KMS-11 (cell line): ENCODE data around the gene KCND3.

Experiments
- H2AFZ ChIP-seq: fragments of 200-600 bp; sonication (generic); 2 replicates; pipeline ENCODE4 v1.6.1; 2016; ENCODE audit warnings: antibody characterized with exemption, mixed run types, low read depth
- H3K27ac ChIP-seq: fragments of 200-600 bp; sonication (generic); 2 replicates; pipeline ENCODE4 v1.6.1; 2016; ENCODE audit warnings: mild to moderate bottlenecking, mixed run types
- H3K27me3 ChIP-seq: fragments of 200-600 bp; sonication (generic); 2 replicates; pipeline ENCODE4 v1.6.1; 2017; ENCODE audit warnings: mild to moderate bottlenecking, low read depth, mixed run types, moderate library complexity; ENCODE audit not compliant: insufficient read depth
- H3K36me3 ChIP-seq: fragments of 200-600 bp; sonication (generic); 2 replicates; pipeline ENCODE4 v1.6.1; 2017; ENCODE audit warnings: mild to moderate bottlenecking, mixed run types; ENCODE audit not compliant: insufficient read depth
- H3K4me1 ChIP-seq: fragments of 200-600 bp; sonication (generic); 2 replicates; pipeline ENCODE4 v1.6.1; 2016; ENCODE audit warnings: mild to moderate bottlenecking, low read depth, mixed run types; ENCODE audit not compliant: poor library complexity, severe bottlenecking
- H3K4me2 ChIP-seq: fragments of 200-600 bp; sonication (generic); 2 replicates; pipeline ENCODE4 v1.7.0; 2016; ENCODE audit warnings: mild to moderate bottlenecking, mixed run types
- H3K4me3 ChIP-seq: fragments of 200-600 bp; sonication (generic); IDR thresholded peaks from 2 replicates; pipeline ENCODE4 v1.6.1; 2017; ENCODE audit warnings: low read depth, low read length, mixed read lengths; ENCODE audit not compliant: insufficient read depth
- H3K79me2 ChIP-seq: fragments of 200-600 bp; sonication (generic); 2 replicates; pipeline ENCODE4 v1.6.1; 2016; ENCODE audit warnings: low read depth, mixed run types; ENCODE audit not compliant: insufficient read depth
- H3K9ac ChIP-seq: fragments of 200-600 bp; sonication (generic); 2 replicates; pipeline ENCODE4 v1.6.1; 2016; ENCODE audit warnings: mild to moderate bottlenecking, mixed run types
- H4K20me1 ChIP-seq: fragments of 200-600 bp; sonication (generic); 2 replicates; pipeline ENCODE4 v1.6.1; 2016; ENCODE audit warnings: mild to moderate bottlenecking, mixed run types; ENCODE audit not compliant: insufficient read depth
- TF ChIP-seq, protein P1 (sequence below): fragments of 200-600 bp; sonication (generic); conservative IDR thresholded peaks from 2 replicates; pipeline ENCODE4 v1.6.1; 2017; ENCODE audit warnings: low read depth, mild to moderate bottlenecking, antibody characterized with exemption, low read length, moderate library complexity, mixed read lengths

Gene KCND3

DNA sequence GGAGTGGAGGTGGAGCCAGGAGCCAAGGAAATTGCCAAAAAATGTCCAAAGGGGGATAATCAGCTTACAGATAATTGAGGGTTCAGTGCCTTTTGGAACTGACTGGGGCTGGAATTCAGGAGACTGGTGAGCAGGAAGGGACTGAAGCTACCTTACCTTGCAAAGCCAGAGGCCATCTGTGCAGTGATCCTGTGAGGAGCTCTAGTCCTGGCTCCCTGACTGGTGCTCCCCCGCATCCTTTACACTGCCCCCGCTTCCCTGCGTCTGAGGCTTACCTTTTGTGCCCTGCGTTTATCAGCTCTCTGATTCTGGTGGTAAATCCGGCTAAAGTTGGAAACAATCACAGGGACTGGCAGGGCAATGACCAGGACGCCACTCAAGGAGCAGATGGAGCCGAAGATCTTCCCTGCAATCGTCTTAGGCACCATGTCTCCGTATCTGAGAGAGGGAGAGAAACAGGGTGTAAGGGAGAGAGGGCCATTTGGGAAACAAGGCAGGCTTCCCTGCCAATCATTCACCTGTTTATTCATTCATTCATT, 202.7 kb downstream of the KCND3 start:
- TF ChIP-seq, protein P1, sequence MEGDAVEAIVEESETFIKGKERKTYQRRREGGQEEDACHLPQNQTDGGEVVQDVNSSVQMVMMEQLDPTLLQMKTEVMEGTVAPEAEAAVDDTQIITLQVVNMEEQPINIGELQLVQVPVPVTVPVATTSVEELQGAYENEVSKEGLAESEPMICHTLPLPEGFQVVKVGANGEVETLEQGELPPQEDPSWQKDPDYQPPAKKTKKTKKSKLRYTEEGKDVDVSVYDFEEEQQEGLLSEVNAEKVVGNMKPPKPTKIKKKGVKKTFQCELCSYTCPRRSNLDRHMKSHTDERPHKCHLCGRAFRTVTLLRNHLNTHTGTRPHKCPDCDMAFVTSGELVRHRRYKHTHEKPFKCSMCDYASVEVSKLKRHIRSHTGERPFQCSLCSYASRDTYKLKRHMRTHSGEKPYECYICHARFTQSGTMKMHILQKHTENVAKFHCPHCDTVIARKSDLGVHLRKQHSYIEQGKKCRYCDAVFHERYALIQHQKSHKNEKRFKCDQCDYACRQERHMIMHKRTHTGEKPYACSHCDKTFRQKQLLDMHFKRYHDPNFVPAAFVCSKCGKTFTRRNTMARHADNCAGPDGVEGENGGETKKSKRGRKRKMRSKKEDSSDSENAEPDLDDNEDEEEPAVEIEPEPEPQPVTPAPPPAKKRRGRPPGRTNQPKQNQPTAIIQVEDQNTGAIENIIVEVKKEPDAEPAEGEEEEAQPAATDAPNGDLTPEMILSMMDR, result no peak
- Histone ChIP-seq H3K27me3 (no peaks in the 10 kb centered on the region), H2AFZ (no peak overlapping the region), H3K36me3 (no peaks in the 10 kb centered on the region), H3K4me3 (no peak overlapping the region), H3K27ac (no peak overlapping the region), H4K20me1 (no peaks in the 10 kb centered on the region), H3K9ac (no peak overlapping the region), H3K79me2 (no peaks in the 10 kb centered on the region), H3K4me2 (no peak overlapping the region), H3K4me1 (no peaks in the 10 kb centered on the region)

DNA sequence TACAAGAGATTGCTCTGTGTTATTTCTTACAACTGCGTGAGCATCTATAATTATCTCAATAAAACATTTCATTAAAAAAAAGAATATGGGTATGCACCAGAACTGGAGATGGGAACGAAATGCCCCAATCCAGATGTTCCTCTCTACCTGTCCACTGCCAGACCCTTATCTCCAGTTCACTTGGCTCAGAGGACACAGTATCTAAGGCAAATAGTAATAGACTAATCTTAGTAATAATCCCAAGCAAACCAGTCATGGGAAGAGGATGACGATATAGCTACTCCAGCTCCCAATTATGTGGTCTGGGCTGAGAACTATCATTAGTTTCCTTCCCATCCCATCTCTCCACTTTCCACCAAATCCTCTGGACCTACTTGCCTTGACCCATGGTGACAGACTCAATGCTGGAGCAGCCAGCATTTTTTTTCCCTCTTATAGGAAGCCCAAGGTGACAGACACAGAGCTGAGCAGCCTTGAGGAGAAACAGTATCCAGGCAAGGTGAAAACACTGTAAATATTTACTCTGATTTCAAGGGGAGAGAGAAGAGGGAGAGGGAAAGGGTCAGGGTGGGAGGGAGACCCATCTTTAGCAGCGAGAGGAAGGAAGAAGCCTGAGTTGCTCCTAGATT, 205.1 kb downstream of the KCND3 start:
- Histone ChIP-seq H3K27ac (no peak overlapping the region), H3K27me3 (no peaks in the 10 kb centered on the region), H4K20me1 (no peaks in the 10 kb centered on the region), H2AFZ (no peak overlapping the region), H3K4me1 (no peaks in the 10 kb centered on the region), H3K9ac (no peak overlapping the region), H3K36me3 (no peaks in the 10 kb centered on the region), H3K4me3 (no peak overlapping the region), H3K4me2 (no peak overlapping the region), H3K79me2 (no peaks in the 10 kb centered on the region)
- TF ChIP-seq, protein P1, result no peak

DNA sequence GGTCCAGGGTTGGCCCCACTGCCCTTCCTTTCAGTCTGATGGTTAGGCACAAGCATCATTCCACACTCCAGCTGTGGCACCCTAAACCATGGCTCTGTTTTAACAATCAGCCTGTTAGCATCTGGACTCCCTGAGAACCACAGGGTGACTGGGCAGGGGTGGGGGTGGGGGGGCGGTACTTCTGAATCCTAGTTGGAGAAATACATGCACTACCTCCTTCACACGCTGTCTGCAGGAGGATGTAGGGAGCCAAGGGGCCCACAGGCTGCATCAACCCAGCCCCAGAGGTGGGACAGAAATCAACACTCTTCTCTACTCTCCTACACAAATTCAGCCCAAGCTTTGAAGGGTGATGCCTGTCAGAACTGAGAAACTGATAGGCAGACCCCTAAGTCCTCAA, 209.9 kb downstream of the KCND3 start:
- TF ChIP-seq, protein P1, result no peak
- no peak overlapping the region for H3K4me3 ChIP-seq
- no peaks in the 10 kb centered on the region for H3K27me3 ChIP-seq
- H4K20me1 ChIP-seq, result no peaks in the 10 kb centered on the region
- no peaks in the 10 kb centered on the region for H3K36me3 ChIP-seq
- no peak overlapping the region for H3K9ac ChIP-seq
- H3K4me2 ChIP-seq, result no peak overlapping the region
- no peak overlapping the region for H2AFZ ChIP-seq
- no peaks in the 10 kb centered on the region for H3K4me1 ChIP-seq
- no peak overlapping the region for H3K27ac ChIP-seq
- H3K79me2 ChIP-seq, result no peaks in the 10 kb centered on the region

DNA sequence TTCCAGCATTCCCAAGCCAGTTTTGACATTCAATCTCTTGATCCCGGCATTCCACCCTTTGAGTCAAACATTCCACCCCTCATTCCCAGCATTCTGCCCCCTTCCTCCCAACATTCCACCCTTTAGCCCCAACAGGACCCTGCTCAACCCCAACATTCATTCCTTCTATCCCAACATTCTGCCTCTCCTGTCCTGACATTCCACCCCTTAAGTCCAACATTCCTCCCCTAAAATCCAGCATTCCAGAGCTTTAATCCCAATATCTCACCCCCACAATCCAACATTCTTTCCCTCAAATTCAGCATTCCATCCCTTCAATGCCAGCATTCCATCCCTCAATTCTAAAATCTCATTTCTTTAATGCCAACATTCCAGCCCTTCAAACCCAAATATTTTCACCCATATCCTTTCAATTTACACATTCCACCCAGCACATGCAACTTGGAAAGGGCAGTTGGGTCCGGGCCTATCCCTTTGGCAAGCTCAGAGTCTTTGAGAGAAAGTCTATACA, 210.9 kb downstream of the KCND3 start:
- Histone ChIP-seq H2AFZ (no peak overlapping the region), H3K27me3 (no peaks in the 10 kb centered on the region), H3K9ac (no peak overlapping the region), H3K4me2 (no peak overlapping the region), H3K36me3 (no peaks in the 10 kb centered on the region), H3K79me2 (no peaks in the 10 kb centered on the region), H3K4me1 (no peaks in the 10 kb centered on the region), H3K4me3 (no peak overlapping the region), H4K20me1 (no peaks in the 10 kb centered on the region), H3K27ac (no peak overlapping the region)
- TF ChIP-seq, protein P1, result no peak
